IMR-90 (cell line): ENCODE data around the gene TREH. TPM values are rescaled to one million over a fixed set of nuclear protein-coding genes. Genes with fewer than 3 reads are reported as not detected.

ENCODE experiments used
- ATAC-seq: fragments of 200-7000 bp; cut with Tn5 transposase; 2 replicates; pipeline ENCODE4 v1.9.1; 2020; ENCODE audit warnings: low read depth, mild to moderate bottlenecking, moderate library complexity
- BruUV-seq: library from RNA; stranded (reverse); fragments of 400-500 nt; replicated peaks from 2 replicates; lab custom pipeline; 2021; lab: Mats Ljungman, UMichigan
- CTCF ChIA-PET: fragments of 300-600 bp; formaldehyde crosslinking; extraction: SDS; loops from one replicate; lab custom pipeline; 2021; ENCODE audit warnings: antibody characterized with exemption; lab: Yijun Ruan, JAX
- POLR2A ChIA-PET: fragments of 300-600 bp; sonication (Branson Sonifier 250); formaldehyde crosslinking; loops from one replicate; lab custom pipeline; 2022; ENCODE audit warnings: antibody characterized with exemption; ENCODE audit not compliant: unreplicated experiment; lab: Charles Lee
- DNase-seq: peaks from one replicate; pipeline ENCODE4 v3.0.0; 2013
- H2AFZ ChIP-seq: replicated peaks from 2 replicates; pipeline ENCODE3; 2013; ENCODE audit warnings: low read length, mild to moderate bottlenecking; ENCODE audit not compliant: poor library complexity
- H2AK5ac ChIP-seq: 2 replicates; pipeline ENCODE4 v1.6.1; 2013; ENCODE audit warnings: low read depth, low read length, inconsistent platforms
- H2AK9ac ChIP-seq: replicated peaks from 2 replicates; pipeline ENCODE3; 2013; ENCODE audit warnings: mild to moderate bottlenecking, low read depth, low read length, moderate library complexity; ENCODE audit not compliant: poor library complexity
- H2BK120ac ChIP-seq: 2 replicates; pipeline ENCODE4 v1.6.1; 2013; ENCODE audit warnings: low read depth, low read length, inconsistent platforms
- H2BK15ac ChIP-seq: 3 replicates; pipeline ENCODE4 v1.6.1; 2013; ENCODE audit warnings: low read depth, low read length, inconsistent platforms
- H2BK20ac ChIP-seq: 2 replicates; pipeline ENCODE4 v1.6.1; 2013; ENCODE audit warnings: low read depth, mild to moderate bottlenecking, inconsistent platforms, low read length, moderate library complexity
- H2BK5ac ChIP-seq: 2 replicates; pipeline ENCODE4 v1.6.1; 2013; ENCODE audit warnings: mild to moderate bottlenecking, low read depth, low read length, inconsistent platforms; ENCODE audit not compliant: poor library complexity, severe bottlenecking
- H3K14ac ChIP-seq: replicated peaks from 2 replicates; pipeline ENCODE4 v1.6.1; 2013; ENCODE audit warnings: low read depth, low read length, inconsistent platforms
- H3K18ac ChIP-seq: 2 replicates; pipeline ENCODE4 v1.6.1; 2013; ENCODE audit warnings: low read depth, low read length, control low read depth
- H3K23ac ChIP-seq: 2 replicates; pipeline ENCODE4 v1.6.1; 2013; ENCODE audit warnings: low read depth, low read length, inconsistent platforms
- H3K27ac ChIP-seq: 2 replicates; pipeline ENCODE4 v1.5.1; 2013; ENCODE audit warnings: mild to moderate bottlenecking, control low read depth, low read length; ENCODE audit not compliant: insufficient read depth
- H3K27me3 ChIP-seq: 2 replicates; pipeline ENCODE4 v1.6.1; 2013; ENCODE audit warnings: low read length; ENCODE audit not compliant: control insufficient read depth, insufficient read depth
- H3K36me3 ChIP-seq: 2 replicates; pipeline ENCODE4 v1.6.1; 2013; ENCODE audit warnings: low read length, mixed read lengths; ENCODE audit not compliant: control insufficient read depth, insufficient read depth
- H3K4ac ChIP-seq: 2 replicates; pipeline ENCODE4 v1.6.1; 2013; ENCODE audit warnings: low read depth, low read length, inconsistent platforms
- H3K4me1 ChIP-seq: 2 replicates; pipeline ENCODE4 v1.6.1; 2013; ENCODE audit warnings: low read length, mixed read lengths; ENCODE audit not compliant: control insufficient read depth, insufficient read depth
- H3K4me2 ChIP-seq: 2 replicates; pipeline ENCODE4 v1.6.1; 2013; ENCODE audit warnings: low read depth, mild to moderate bottlenecking, control low read depth, low read length, moderate library complexity
- H3K4me3 ChIP-seq: 2 replicates; pipeline ENCODE4 v1.5.1; 2013; ENCODE audit warnings: low read depth, mild to moderate bottlenecking, control low read depth, low read length, moderate library complexity; ENCODE audit not compliant: insufficient read depth
- H3K56ac ChIP-seq: 2 replicates; pipeline ENCODE4 v1.6.1; 2013; ENCODE audit warnings: low read length, inconsistent platforms; ENCODE audit not compliant: insufficient read depth; ENCODE audit errors: extremely low read depth
- H3K79me1 ChIP-seq, 2 experiments: 2 replicates each; pipeline ENCODE4 v1.6.1; 2013; ENCODE audit warnings: low read length in 2 of 2, inconsistent platforms in 1 of 2, low read depth in 1 of 2
- H3K9ac ChIP-seq: 2 replicates; pipeline ENCODE4 v1.6.1; 2013; ENCODE audit warnings: low read depth, low read length, control low read depth
- H3K9me1 ChIP-seq: 2 replicates; pipeline ENCODE4 v1.6.1; 2013; ENCODE audit warnings: low read length, inconsistent platforms; ENCODE audit not compliant: insufficient read depth
- H3K9me3 ChIP-seq: 2 replicates; pipeline ENCODE4 v1.6.1; 2013; ENCODE audit warnings: low read length; ENCODE audit not compliant: control insufficient read depth, insufficient read depth
- H4K20me1 ChIP-seq: 2 replicates; pipeline ENCODE4 v1.6.1; 2013; ENCODE audit warnings: low read length, inconsistent platforms; ENCODE audit not compliant: insufficient read depth
- H4K5ac ChIP-seq: 2 replicates; pipeline ENCODE4 v1.6.1; 2013; ENCODE audit warnings: mild to moderate bottlenecking, low read depth, low read length, control low read depth
- H4K8ac ChIP-seq, 2 experiments: 2 replicates each; pipeline ENCODE4 v1.6.1; 2013; ENCODE audit warnings: low read depth in 2 of 2, low read length in 2 of 2, control low read depth in 1 of 2, inconsistent platforms in 1 of 2
- H4K91ac ChIP-seq: 2 replicates; pipeline ENCODE4 v1.6.1; 2013; ENCODE audit warnings: low read depth, low read length, inconsistent platforms; ENCODE audit not compliant: insufficient read depth
- CEBPB ChIP-seq: IDR thresholded peaks from 2 replicates; pipeline ENCODE4 v1.6.1; 2012; ENCODE audit warnings: low read depth, low read length, improper control_type of control experiment
- MAZ ChIP-seq: IDR thresholded peaks from 2 replicates; pipeline ENCODE4 v1.6.1; 2012; ENCODE audit warnings: low read depth, mild to moderate bottlenecking, low read length, improper control_type of control experiment, moderate library complexity, borderline replicate concordance
- POLR2A ChIP-seq: IDR thresholded peaks from 2 replicates; pipeline ENCODE4 v1.6.1; 2012; ENCODE audit warnings: mild to moderate bottlenecking, low read depth, low read length
- WGBS, 2 experiments: methylation state at CpG; one replicate each; pipeline versions ENCODE4 v1.1.5 to v1.1.7; 2013; ENCODE audit warnings: missing lambda C conversion rate in 2 of 2; ENCODE audit not compliant: insufficient read length in 1 of 2; ENCODE audit errors: extremely low coverage in 2 of 2; 5-methylcytosine and 5-hydroxymethylcytosine counted together
- dilution Hi-C: fragments of 300-500 bp; cut with HindIII; formaldehyde crosslinking; loops from one replicate; pipeline ENCODE4 v1.14.3; 2018; ENCODE audit warnings: low sequenced_read_pairs; ENCODE audit not compliant: unreplicated experiment
- in situ Hi-C: fragments of 300-500 bp; cut with MboI; formaldehyde crosslinking; loops from 3 replicates; pipeline ENCODE4 v1.14.3; 2019; ENCODE audit warnings: low sequenced_read_pairs, inconsistent platforms, mixed read lengths
- intact Hi-C: fragments of 100-400 bp; cut with micrococcal nuclease; formaldehyde crosslinking; loops from 2 replicates; pipeline ENCODE4 v1.10.0; 2022
- polyA plus RNA-seq, 3 experiments: library from polyadenylated mRNA; depleted of rRNA; stranded (reverse); fragments of >200 nt; gene quantifications; 2 replicates each; pipeline ENCODE4 v1.2.3, GENCODE V29; 2012; ENCODE audit warnings: low replicate concordance in 1 of 3
- total RNA-seq: library from RNA; depleted of rRNA; stranded (reverse); fragments of >200 nt; gene quantifications from 2 replicates; pipeline ENCODE4 v1.2.3, GENCODE V29; 2012

TREH gene
- total and polyA plus RNA-seq, 2 of the 4 experiments (the other 2 are of a cell fraction): not detected

- peak overlapping the region; percentile 84 for H3K56ac ChIP-seq
- peaks cover 37% of the 10 kb centered on the region for H3K9me1 ChIP-seq
- ChIA-PET CTCF (interaction anchor here (0.7 kb wide), 1 partner anchor 37 kb away, joined by 3 read pairs; the partner anchor contains the start of gene ARCN1), POLR2A (interaction anchor here (3.6 kb wide), 1 partner anchor 10 kb away, joined by 36 read pairs; no protein-coding TSS in a partner anchor)
- H3K36me3 ChIP-seq: peaks cover 14% of the 10 kb centered on the region
- peak overlapping the region; percentile 87 to 97 for H4K8ac ChIP-seq
- peak overlapping the region; percentile 100 for H3K23ac ChIP-seq
- in situ Hi-C loops (no loop called here), intact Hi-C loops (loop anchor here (5.0 kb wide), 1 partner anchor 48 kb away; no protein-coding TSS in a partner anchor), dilution Hi-C loops (no loop called here)
- no peaks in the 10 kb centered on the region for H3K27me3 ChIP-seq
- peaks cover 19% of the 10 kb centered on the region for H4K20me1 ChIP-seq
- H2BK15ac ChIP-seq: peak overlapping the region; percentile 100; the same call in 2 of the 3 replicates
- peak overlapping the region; percentile 100 for H2AK5ac ChIP-seq
- H2BK20ac ChIP-seq: peak overlapping the region; percentile 92
- peak overlapping the region; percentile 98 for H2BK5ac ChIP-seq
- H4K5ac ChIP-seq: peak overlapping the region; percentile 97
- peak overlapping the region; percentile 85 for H3K9ac ChIP-seq
- DNase-seq: peak; percentile 34
- H3K9me3 ChIP-seq: no peaks in the 10 kb centered on the region
- peak overlapping the region; percentile 98 for H4K91ac ChIP-seq
- H2BK120ac ChIP-seq: peak overlapping the region; percentile 97
- peak overlapping the region; percentile 91 for H3K4me2 ChIP-seq
- BruUV-seq: no TSS peak
- peak overlapping the region; percentile 93 for H3K4me3 ChIP-seq
- H3K79me1 ChIP-seq: peaks cover 15 to 53% of the 10 kb centered on the region in 2 experiments; a peak in 3 of 4 replicates
- H3K27ac ChIP-seq: peak overlapping the region; percentile 90
- TF ChIP-seq POLR2A: peak; percentile 35; the same call in 1 of the 2 replicates
- no peak for TF ChIP-seq CEBPB
- TF ChIP-seq MAZ: 0 out of 2 replicates have a peak, but pooled peaks have one; percentile 20
- peak; percentile 0; the same call in 1 of the 2 replicates for ATAC-seq
- H3K4ac ChIP-seq: peak overlapping the region; percentile 100
- peak overlapping the region; percentile 99 for H3K14ac ChIP-seq
- H3K4me1 ChIP-seq: peaks cover 41% of the 10 kb centered on the region
- 9% methylated on average over 42 of the region's 57 CpGs; no CpG with 5 or more reads in 1 of the 2 experiments for WGBS, 2 experiments
- peak overlapping the region; percentile 86 for H2AFZ ChIP-seq
- peak overlapping the region; percentile 90 for H3K18ac ChIP-seq
- H2AK9ac ChIP-seq: peak overlapping the region; percentile 97
Measured at GRCh38 chr11:118609380-118610224, 69.8 kb downstream of the TREH start.
